ENCODE measurements around the gene XPR1.

The XPR1 gene

GRCh38 chr1:180884588-180885300 is 252.9 kb downstream of the XPR1 start:
- H3K4me3 ChIP-seq, result no peak overlapping the region
- H3K27ac ChIP-seq, result no peak overlapping the region
- no peaks in the 10 kb centered on the region for H3K27me3 ChIP-seq
- peaks cover 3 to 9% (median 4%) of the 10 kb centered on the region in 3 donors for H3K36me3 ChIP-seq
- H3K9me3 ChIP-seq, result no peaks in the 10 kb centered on the region
- H3K4me1 ChIP-seq, result no peaks in the 10 kb centered on the region
- TF ChIP-seq, protein P1, sequence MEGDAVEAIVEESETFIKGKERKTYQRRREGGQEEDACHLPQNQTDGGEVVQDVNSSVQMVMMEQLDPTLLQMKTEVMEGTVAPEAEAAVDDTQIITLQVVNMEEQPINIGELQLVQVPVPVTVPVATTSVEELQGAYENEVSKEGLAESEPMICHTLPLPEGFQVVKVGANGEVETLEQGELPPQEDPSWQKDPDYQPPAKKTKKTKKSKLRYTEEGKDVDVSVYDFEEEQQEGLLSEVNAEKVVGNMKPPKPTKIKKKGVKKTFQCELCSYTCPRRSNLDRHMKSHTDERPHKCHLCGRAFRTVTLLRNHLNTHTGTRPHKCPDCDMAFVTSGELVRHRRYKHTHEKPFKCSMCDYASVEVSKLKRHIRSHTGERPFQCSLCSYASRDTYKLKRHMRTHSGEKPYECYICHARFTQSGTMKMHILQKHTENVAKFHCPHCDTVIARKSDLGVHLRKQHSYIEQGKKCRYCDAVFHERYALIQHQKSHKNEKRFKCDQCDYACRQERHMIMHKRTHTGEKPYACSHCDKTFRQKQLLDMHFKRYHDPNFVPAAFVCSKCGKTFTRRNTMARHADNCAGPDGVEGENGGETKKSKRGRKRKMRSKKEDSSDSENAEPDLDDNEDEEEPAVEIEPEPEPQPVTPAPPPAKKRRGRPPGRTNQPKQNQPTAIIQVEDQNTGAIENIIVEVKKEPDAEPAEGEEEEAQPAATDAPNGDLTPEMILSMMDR (IDR thresholded peaks at IDR 0.05), result no peak
- intact Hi-C loops (cut with DNase I; ENCODE audit: low total_unique reads), result no loop called here
- no peak for DNase-seq

DNA sequence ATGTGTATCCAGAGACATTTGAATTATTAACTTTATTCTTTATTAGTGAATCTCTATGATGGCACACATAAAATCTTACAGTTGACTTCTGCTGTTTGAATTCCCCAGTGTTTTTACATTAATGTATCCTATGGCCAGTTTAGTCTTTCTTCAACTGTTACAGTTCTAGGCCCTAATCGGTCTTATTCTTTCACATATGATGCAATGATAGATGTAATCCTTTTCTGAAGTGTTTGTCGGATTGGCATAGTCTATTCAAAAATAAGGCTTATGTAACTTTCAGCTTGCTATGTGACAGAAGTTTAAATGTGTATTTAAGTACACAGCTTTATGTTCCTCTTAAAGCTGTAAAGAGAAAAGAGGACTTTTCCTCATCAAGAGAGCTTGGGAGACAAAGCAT is 254.5 kb downstream of the XPR1 start:
- no peaks in the 10 kb centered on the region for H3K9me3 ChIP-seq
- TF ChIP-seq, protein P1 (IDR thresholded peaks at IDR 0.05), result no peak
- peaks cover 0 to 4% (median 3%) of the 10 kb centered on the region in 3 donors for H3K36me3 ChIP-seq
- H3K4me3 ChIP-seq, result no peak overlapping the region
- intact Hi-C loops (cut with DNase I; ENCODE audit: low total_unique reads), result no loop called here
- no peak overlapping the region for H3K27ac ChIP-seq
- no peaks in the 10 kb centered on the region for H3K4me1 ChIP-seq
- H3K27me3 ChIP-seq, result no peaks in the 10 kb centered on the region
- DNase-seq, result no peak

- Histone ChIP-seq H3K4me1 (no peaks in the 10 kb centered on the region), H3K4me3 (no peak overlapping the region), H3K9me3 (no peaks in the 10 kb centered on the region), H3K27ac (no peak overlapping the region), H3K36me3 (peaks cover 0 to 4% (median 3%) of the 10 kb centered on the region in 3 donors), H3K27me3 (no peaks in the 10 kb centered on the region)
- TF ChIP-seq, protein P1 (IDR thresholded peaks at IDR 0.05), result no peak
- DNase-seq, result no peak
- intact Hi-C loops (cut with DNase I; ENCODE audit: low total_unique reads), result no loop called here
Measured at GRCh38 chr1:180887841-180888240, 256.0 kb downstream of the XPR1 start.

DNA sequence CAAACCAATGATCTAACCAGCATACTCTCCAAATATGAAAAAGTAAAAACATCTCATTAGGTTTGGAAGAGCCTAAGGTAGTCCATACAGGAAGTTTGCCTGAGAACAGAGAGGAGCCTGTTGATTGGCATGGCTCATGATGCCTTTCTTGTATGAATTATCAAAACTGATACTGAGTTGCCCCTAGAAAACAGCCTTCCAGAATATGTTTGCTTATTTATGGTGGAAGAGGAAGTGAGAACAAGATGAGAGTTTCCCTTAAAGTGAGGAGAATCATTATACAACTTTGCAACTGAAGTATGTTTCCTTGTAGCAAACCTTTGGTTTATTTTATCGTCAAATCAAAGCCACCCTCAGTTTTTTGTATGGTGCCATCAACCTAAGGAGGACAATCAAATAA is 257.0 kb downstream of the XPR1 start:
- Histone ChIP-seq H3K36me3 (peaks cover 0 to 4% (median 3%) of the 10 kb centered on the region in 3 donors), H3K27me3 (no peaks in the 10 kb centered on the region)
- intact Hi-C loops (cut with DNase I; ENCODE audit: low total_unique reads), result no loop called here

GRCh38 chr1:180889325-180889724 is 257.5 kb downstream of the XPR1 start:
- Histone ChIP-seq H3K27ac (no peak overlapping the region), H3K27me3 (no peaks in the 10 kb centered on the region), H3K4me3 (no peak overlapping the region), H3K36me3 (peaks cover 0 to 4% (median 3%) of the 10 kb centered on the region in 3 donors), H3K4me1 (no peaks in the 10 kb centered on the region), H3K9me3 (no peaks in the 10 kb centered on the region)
- intact Hi-C loops (cut with DNase I; ENCODE audit: low total_unique reads), result no loop called here
- TF ChIP-seq, protein P1 (IDR thresholded peaks at IDR 0.05), result no peak
- no peak for DNase-seq

More for the DNA sequence above, 257.0 kb downstream of the XPR1 start:
- TF ChIP-seq, protein P1 (IDR thresholded peaks at IDR 0.05), result no peak
- Histone ChIP-seq H3K27ac (no peak overlapping the region), H3K4me3 (no peak overlapping the region), H3K9me3 (no peaks in the 10 kb centered on the region), H3K4me1 (no peaks in the 10 kb centered on the region)
- DNase-seq, result no peak
